OCI-LY7 (cell line): ENCODE data around the gene TPO.

Source experiments
- EZH2phosphoT487 ChIP-seq: fragments of 200-600 bp; sonication (generic); IDR thresholded peaks from 2 replicates; pipeline ENCODE4 v1.6.1; 2018; ENCODE audit warnings: low read depth, borderline replicate concordance, mild to moderate bottlenecking, mixed run types, antibody characterized with exemption, low read length, moderate library complexity, mixed read lengths
- TF ChIP-seq, protein P1 (sequence below): fragments of 200-600 bp; sonication (generic); conservative IDR thresholded peaks from 2 replicates; pipeline ENCODE4 v1.5.1; 2014; ENCODE audit warnings: mild to moderate bottlenecking, antibody characterized with exemption, low read length, moderate library complexity, mixed read lengths

- no peak for TF ChIP-seq EZH2phosphoT487
- TF ChIP-seq, protein P1, sequence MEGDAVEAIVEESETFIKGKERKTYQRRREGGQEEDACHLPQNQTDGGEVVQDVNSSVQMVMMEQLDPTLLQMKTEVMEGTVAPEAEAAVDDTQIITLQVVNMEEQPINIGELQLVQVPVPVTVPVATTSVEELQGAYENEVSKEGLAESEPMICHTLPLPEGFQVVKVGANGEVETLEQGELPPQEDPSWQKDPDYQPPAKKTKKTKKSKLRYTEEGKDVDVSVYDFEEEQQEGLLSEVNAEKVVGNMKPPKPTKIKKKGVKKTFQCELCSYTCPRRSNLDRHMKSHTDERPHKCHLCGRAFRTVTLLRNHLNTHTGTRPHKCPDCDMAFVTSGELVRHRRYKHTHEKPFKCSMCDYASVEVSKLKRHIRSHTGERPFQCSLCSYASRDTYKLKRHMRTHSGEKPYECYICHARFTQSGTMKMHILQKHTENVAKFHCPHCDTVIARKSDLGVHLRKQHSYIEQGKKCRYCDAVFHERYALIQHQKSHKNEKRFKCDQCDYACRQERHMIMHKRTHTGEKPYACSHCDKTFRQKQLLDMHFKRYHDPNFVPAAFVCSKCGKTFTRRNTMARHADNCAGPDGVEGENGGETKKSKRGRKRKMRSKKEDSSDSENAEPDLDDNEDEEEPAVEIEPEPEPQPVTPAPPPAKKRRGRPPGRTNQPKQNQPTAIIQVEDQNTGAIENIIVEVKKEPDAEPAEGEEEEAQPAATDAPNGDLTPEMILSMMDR, result no peak
Measured at GRCh38 chr2:1405124-1405523, 8.1 kb upstream of the TPO start.
